Prostate gland (tissue), 2 donors: ENCODE results near the gene CUX1.

Source experiments
- CTCF ChIP-seq, 4 experiments: fragments of 200-600 bp in 2 of 4; fragments of 450-650 bp in 2 of 4; sonication (generic) in 2 of 4; IDR thresholded peaks; 1 replicate in 3 of 4; 2 replicates in 1 of 4; pipeline ENCODE4 v1.5.1; 2016 to 2019; ENCODE audit warnings: antibody characterized with exemption in 4 of 4, mild to moderate bottlenecking in 2 of 4, moderate library complexity in 2 of 4
- POLR2A ChIP-seq: fragments of 450-650 bp; IDR thresholded peaks from one replicate; pipeline ENCODE4 v1.6.1; 2016; ENCODE audit warnings: antibody characterized with exemption, mild to moderate bottlenecking
- POLR2AphosphoS5 ChIP-seq: sonication (generic); formaldehyde crosslinking; IDR thresholded peaks from one replicate; pipeline ENCODE4 v1.6.1; 2017; ENCODE audit warnings: antibody characterized with exemption

- TF ChIP-seq CTCF (IDR thresholded peaks at IDR 0.05) (no peak), POLR2A (no peak), POLR2AphosphoS5 (no peak)
These were observed 167.9 kb downstream of the CUX1 start for GRCh38 chr7:101985057-101985902.
